ENCODE data around the gene EPB41L2.
A peak's percentile ranks its signal among the peaks of the same experiment; 100 is the strongest.

Gene EPB41L2

GRCh38 chr6:131035582-131035981 is 27.5 kb downstream of the EPB41L2 start:
- no peak for DNase-seq (ENCODE audit: low spot score)
- no peak for TF ChIP-seq CTCF (IDR thresholded peaks at IDR 0.05; ENCODE audit: extremely low read depth, missing control alignments)

- no peak for DNase-seq (ENCODE audit: low spot score)
- TF ChIP-seq CTCF (IDR thresholded peaks at IDR 0.05; ENCODE audit: extremely low read depth, missing control alignments): no peak
These were observed 29.4 kb downstream of the EPB41L2 start for GRCh38 chr6:131033631-131034030.

GRCh38 chr6:131029626-131030297 is 33.3 kb downstream of the EPB41L2 start:
- peak; percentile 22 for DNase-seq (ENCODE audit: low spot score)
- no peak for TF ChIP-seq CTCF (IDR thresholded peaks at IDR 0.05; ENCODE audit: extremely low read depth, missing control alignments)

- TF ChIP-seq CTCF (IDR thresholded peaks at IDR 0.05; ENCODE audit: extremely low read depth, missing control alignments): no peak
- no peak for DNase-seq (ENCODE audit: low spot score)
These were observed 35.7 kb downstream of the EPB41L2 start for GRCh38 chr6:131027326-131027725.

GRCh38 chr6:131026243-131026642 is 36.8 kb downstream of the EPB41L2 start:
- no peak for TF ChIP-seq CTCF (IDR thresholded peaks at IDR 0.05; ENCODE audit: extremely low read depth, missing control alignments)
- DNase-seq (ENCODE audit: low spot score): no peak

GRCh38 chr6:131024565-131024964 is 38.5 kb downstream of the EPB41L2 start:
- DNase-seq (ENCODE audit: low spot score): no peak
- no peak for TF ChIP-seq CTCF (IDR thresholded peaks at IDR 0.05; ENCODE audit: extremely low read depth, missing control alignments)

- DNase-seq (ENCODE audit: low spot score): no peak
- no peak for TF ChIP-seq CTCF (IDR thresholded peaks at IDR 0.05; ENCODE audit: extremely low read depth, missing control alignments)
These were observed 39.1 kb downstream of the EPB41L2 start for GRCh38 chr6:131023834-131024504.

Data from GM20000 (cell line).